ENCODE data around the gene DMGDH.
"Not testable (repeated sequence)": the region's sequence is repeated elsewhere in the genome, so short reads cannot be mapped to it uniquely, and the experiment has no call there.

Gene DMGDH

DNA sequence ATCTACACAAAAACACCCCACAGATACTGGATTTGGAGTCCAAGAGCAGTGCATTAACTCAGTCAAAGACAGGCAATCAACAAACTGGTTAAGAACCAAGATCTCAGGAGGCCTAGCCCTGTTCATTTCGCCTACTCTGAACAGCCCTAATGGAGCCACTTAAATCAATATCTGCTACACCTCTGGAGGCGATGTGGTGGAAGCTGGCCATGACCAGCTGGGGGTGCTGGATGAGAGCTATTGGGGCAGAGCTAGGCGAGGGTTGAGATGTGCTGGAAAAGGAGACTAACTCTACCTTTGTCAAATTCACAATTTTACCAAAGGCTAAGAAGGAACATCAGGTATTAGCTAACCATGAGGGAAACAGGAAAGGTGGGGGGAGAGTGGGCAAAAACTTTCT is 61.1 kb downstream of the DMGDH start:
- DNase-seq, result no peak

GRCh38 chr5:79007872-79008271 is 61.6 kb downstream of the DMGDH start:
- DNase-seq, result no peak

GRCh38 chr5:79005936-79006631 is 63.4 kb downstream of the DMGDH start:
- no peak for DNase-seq

GRCh38 chr5:79005151-79005550 is 64.3 kb downstream of the DMGDH start:
- no peak for DNase-seq

- no peak for DNase-seq
Measured at GRCh38 chr5:79002374-79002773, 67.1 kb downstream of the DMGDH start.

- no peak for DNase-seq
Measured at GRCh38 chr5:79001471-79001870, 68.0 kb downstream of the DMGDH start.

DNA sequence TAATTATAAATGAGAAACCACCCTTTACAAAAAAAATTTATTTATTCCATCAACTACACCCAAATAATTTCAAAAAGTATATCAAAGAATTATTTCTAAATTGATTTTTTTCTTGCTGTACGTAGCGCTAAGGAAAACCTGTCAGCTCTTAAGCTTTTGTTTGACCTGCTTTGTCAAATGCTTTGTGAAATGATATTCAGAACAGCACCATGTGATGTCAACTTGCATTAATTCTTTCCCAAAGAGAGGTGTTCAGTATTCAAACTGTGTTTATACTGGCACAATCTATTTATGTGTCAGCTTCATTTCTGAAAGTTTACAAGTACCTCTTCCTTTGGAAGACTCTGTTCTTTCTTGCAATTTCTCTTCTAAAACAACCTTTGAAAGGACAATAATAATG is 72.4 kb downstream of the DMGDH start:
- no peak for DNase-seq

DNA sequence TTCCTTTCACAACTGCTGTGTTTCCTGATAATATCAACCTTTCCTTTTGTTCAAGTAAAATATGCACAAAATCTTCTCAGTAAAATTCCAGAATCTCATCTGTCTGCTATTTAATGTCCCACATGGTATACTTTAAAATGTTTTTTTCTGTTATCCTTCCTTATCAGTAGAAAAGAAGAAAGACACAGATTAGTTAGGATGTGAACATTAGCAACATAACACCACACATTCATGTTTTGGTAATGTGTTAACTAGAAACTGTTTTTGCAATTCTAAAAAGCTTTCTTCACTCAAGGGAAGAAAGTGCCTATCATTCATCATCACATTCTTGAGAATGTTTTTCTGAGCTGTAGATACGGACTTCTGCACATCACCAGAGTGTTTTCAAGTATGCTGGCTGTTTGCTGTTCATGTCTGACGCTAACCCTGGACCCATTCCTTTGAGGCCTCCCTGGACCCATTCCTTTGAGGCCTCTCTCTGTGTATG is 73.9 kb downstream of the DMGDH start:
- no peak for DNase-seq

DNA sequence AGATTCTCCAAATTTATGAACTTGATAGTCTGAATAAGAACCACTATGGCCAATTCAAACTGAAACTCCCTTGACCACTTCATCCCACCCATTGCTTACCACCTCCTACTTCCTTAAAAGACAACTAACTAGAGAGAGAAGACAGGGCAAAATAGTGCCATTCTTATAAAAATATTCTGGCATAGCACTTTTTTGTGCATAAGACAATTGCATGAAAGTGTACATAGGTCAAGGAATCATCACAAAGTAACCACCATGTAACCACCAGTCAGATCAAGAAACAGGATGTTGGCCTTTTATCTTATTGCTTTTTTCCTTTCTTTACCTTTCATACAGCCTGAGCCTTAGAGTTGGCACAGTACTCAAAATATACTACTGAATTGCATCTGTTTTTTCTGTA is 76.3 kb downstream of the DMGDH start:
- DNase-seq, result no peak

DNA sequence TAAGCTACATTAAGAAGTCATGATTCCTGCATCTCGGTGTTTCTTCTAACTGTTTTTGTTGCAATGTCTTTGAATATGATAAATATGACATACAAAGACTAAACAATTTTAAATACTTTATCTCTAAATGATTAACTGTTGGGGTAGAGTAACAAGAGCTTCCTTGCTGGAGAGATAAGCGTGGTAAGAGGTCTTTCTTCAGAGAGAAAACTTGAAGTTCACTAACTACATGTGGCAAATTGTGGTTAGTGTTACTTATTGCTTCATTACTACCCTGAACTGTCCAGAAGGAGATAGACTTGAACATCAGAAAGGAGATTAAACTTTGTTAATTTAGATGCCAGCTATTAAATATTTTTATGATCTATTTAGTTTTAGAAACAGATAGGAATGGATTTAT is 77.3 kb downstream of the DMGDH start:
- DNase-seq, result no peak

- DNase-seq, result no peak
Measured at GRCh38 chr5:78989080-78989479, 80.4 kb downstream of the DMGDH start.

GRCh38 chr5:78985725-78986223 is 83.7 kb downstream of the DMGDH start:
- no peak for DNase-seq

DNA sequence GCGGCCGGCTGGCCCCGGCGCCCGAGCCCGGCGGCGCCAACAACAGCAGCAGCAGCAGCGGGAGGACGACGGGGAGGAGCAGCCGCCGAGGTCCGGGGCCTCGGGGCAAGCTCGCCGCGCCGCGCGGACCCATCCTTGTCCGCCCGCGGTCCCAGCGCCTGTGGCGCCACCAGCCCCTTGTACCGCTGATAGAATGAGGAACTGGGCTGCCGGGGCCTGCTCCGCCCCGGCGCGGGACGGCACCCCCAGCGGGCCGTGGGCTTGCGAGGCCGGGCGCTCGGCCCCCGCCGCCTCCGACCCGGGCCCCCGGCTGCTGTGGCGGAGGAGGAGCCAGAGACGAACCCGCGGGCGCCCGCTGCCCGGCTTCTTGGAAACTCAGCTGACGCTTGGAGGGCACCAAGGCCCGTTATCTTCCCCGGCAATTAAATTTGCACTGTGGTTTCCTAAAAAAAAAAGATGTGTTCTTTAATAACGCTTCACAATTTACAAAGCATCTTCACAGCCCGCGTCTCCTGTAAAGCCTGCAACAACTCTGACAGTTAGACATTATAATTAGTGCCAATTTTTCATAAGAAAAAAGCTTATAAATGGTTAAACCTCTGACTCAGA is 84.3 kb downstream of the DMGDH start, which contains the start of gene ARSB:
TSS of gene ARSB (minus strand) at position 195 of the 609 bp plus-strand sequence. CDS start at position 133, 62 bp downstream.
- DNase-seq, result peak; percentile 79

DNA sequence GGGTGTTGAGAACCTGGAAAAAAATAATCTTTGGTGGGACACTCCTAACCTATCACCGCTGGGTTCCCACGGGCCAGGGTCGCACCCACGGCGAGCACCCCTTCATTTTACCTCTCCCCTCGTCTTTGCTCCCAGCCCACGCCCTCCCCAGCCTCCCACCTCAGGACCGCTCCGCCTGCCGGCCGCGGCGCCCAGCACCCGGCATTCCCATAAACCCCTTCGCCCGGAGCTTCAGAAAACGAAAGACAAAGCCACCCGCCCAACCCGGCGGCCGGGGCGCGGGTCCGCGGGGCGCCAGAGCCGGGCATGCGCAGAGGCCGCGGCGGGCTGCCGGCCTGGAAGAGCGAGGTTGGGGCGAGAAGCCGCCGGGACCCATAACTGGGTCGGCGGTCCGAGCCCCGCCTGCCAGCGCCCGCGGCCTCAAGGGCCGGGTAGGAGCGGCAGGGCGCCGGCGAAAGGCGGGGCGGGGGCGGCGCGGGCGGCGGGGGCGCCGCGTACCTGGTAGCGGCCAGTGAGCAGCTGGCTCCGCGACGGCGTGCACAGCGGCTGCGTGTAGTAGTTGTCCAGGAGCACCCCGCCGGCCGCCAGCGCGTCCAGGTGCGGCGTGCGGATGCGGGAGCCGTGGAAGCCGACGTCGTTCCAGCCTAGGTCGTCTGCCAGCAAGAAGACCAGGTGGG is 84.9 kb downstream of the DMGDH start:
- DNase-seq, result peak; percentile 92

DNA sequence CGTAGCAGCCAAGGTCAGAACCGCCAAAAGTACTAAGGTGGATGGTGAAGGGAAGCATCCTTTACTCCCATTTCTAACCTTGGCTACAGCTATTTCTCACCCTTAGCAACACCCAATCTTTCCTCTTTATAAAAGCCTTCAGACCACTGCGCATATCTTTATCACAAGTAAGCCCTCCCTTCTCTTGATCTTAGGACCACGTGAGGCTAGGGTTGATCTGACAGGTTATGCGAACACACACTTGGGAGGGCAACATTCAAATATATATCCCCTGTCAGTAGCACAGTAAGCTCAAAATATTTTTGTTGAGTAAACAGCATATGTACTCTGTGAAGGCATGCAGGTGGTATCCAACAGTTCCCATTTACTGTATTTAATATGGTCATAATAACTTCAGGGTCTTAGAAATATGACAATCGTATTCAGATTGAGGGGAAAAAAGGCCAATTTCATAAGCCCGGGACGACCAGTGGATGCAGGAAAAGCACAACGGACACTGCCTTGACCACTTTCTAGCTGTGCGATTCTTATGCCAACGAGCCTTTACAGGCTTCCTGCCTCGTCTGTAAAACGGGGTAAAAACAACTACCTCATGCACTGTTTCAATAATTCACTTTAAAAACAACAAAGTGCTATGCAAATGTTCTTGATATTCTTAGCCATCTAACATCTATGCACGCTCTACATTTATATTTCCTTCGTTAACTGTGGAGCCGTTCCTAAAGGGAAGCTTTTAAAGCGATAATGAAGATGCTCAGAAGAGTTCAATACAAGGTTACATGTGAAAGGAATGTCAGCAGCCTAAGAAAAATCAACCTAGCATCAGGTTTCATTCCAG is 85.7 kb downstream of the DMGDH start:
- DNase-seq, result no peak

DNA sequence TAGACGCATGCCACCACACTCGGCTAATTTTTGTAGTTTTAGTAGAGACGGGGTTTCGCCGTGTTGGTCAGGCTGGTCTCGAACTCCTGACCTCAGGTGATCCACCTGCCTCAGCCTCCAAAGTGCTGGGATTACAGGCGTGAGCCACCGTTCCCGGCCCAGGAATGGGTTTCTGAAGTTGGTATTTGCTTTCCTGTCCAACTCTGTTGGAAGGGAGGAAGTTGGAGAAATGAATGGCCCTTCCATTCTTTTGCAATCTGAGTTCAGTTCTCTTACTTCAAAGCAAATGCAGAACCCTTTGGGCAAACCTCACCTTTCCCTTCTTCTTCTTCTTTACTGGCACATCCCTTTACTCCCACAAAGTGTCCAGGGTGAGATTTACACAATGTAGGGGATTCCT is 86.3 kb downstream of the DMGDH start:
- not testable (repeated sequence) for DNase-seq

DNA sequence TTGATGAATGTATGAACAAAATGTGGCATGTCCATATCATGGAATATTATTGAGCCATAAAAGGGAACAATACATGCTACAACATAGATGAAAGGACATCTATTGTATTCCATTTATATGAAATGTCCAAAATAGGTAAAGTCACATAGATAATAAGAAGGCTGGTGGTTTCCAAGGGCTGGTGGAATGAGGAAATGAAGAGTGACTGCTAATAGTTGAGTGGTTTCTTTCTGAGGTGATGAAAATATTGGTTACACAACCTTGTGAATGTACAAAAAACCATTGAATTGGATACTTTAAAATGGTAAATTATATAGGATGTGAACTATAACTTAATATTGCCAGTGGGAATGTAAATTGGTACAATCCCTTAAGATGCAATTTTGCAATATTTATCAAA is 89.6 kb downstream of the DMGDH start:
- no peak for DNase-seq

GRCh38 chr5:78979117-78979742 is 90.2 kb downstream of the DMGDH start:
- DNase-seq, result no peak

- DNase-seq, result no peak
Measured at GRCh38 chr5:78975035-78975434, 94.4 kb downstream of the DMGDH start.

GRCh38 chr5:78974601-78975000 is 94.9 kb downstream of the DMGDH start:
- DNase-seq, result no peak

- peak; percentile 55 for DNase-seq
Measured at GRCh38 chr5:78974011-78974410, 95.5 kb downstream of the DMGDH start.
